Endothelial cell of hepatic sinusoid (primary cell): Measurements from ENCODE around the gene MRPL20.
"Not testable (repeated sequence)": the region's sequence is repeated elsewhere in the genome, so short reads cannot be mapped to it uniquely, and the experiment has no call there.

Source experiments
- in situ Hi-C: cut with HindIII; loops from 2 replicates; pipeline ENCODE4 v1.10.0; 2017; ENCODE audit warnings: low sequenced_read_pairs

MRPL20 gene

GRCh38 chr1:1406821-1407635, at the start of gene MRPL20:
Gene MRPL20, minus strand, starts transcription at chr1:1407293. Its CDS starts 76 bp downstream, at chr1:1407217.
- in situ Hi-C loops = no loop called here

GRCh38 chr1:1456683-1457255, 49.7 kb upstream of the MRPL20 start:
- in situ Hi-C loops = not testable (repeated sequence)

- in situ Hi-C loops = not testable (repeated sequence)
Observed at GRCh38 chr1:1455934-1456333, 48.8 kb upstream of the MRPL20 start.

- in situ Hi-C loops = no loop called here
Observed at GRCh38 chr1:1455366-1455884, 48.3 kb upstream of the MRPL20 start.

- in situ Hi-C loops = loop anchor here (5.0 kb wide), 1 partner anchor 82 kb away; no protein-coding TSS in a partner anchor
Observed at GRCh38 chr1:1454286-1455056, 47.4 kb upstream of the MRPL20 start.

- in situ Hi-C loops = loop anchor here (5.0 kb wide), 1 partner anchor 81 kb away; no protein-coding TSS in a partner anchor
Observed at GRCh38 chr1:1452882-1453281, 45.8 kb upstream of the MRPL20 start.

GRCh38 chr1:1452365-1452739, 45.3 kb upstream of the MRPL20 start:
- in situ Hi-C loops = loop anchor here (5.0 kb wide), 1 partner anchor 80 kb away; no protein-coding TSS in a partner anchor

- in situ Hi-C loops = loop anchor here (5.0 kb wide), 1 partner anchor 80 kb away; no protein-coding TSS in a partner anchor
Observed at GRCh38 chr1:1451696-1452364, 44.7 kb upstream of the MRPL20 start.

- in situ Hi-C loops = loop anchor here (5.0 kb wide), 1 partner anchor 78 kb away; no protein-coding TSS in a partner anchor
Observed at GRCh38 chr1:1450616-1451015, 43.5 kb upstream of the MRPL20 start.

GRCh38 chr1:1449099-1449739, 42.1 kb upstream of the MRPL20 start, which contains the start of gene ATAD3C:
Gene ATAD3C, plus strand, starts transcription at chr1:1449689. Its CDS starts 995 bp downstream, at chr1:1450684.
- in situ Hi-C loops = no loop called here

GRCh38 chr1:1446631-1447030, 39.5 kb upstream of the MRPL20 start:
- in situ Hi-C loops = not testable (repeated sequence)

- in situ Hi-C loops = no loop called here
Observed at GRCh38 chr1:1442069-1442770, 35.1 kb upstream of the MRPL20 start.

GRCh38 chr1:1441002-1441888, 34.2 kb upstream of the MRPL20 start:
- in situ Hi-C loops = no loop called here

- in situ Hi-C loops = no loop called here
Observed at GRCh38 chr1:1440262-1441001, 33.3 kb upstream of the MRPL20 start.

- in situ Hi-C loops = no loop called here
Observed at GRCh38 chr1:1439546-1440261, 32.6 kb upstream of the MRPL20 start.

GRCh38 chr1:1438531-1439381, 31.7 kb upstream of the MRPL20 start:
- in situ Hi-C loops = no loop called here
